Calu3 (cell line): ENCODE measurements around the gene ITGB7. TPM values are rescaled to one million over a fixed set of nuclear protein-coding genes. Genes with fewer than 3 reads are reported as not detected.

Source experiments
- BruUV-seq: library from RNA; stranded (reverse); fragments of 400-500 nt; replicated peaks from 2 replicates; lab custom pipeline; 2021; lab: Mats Ljungman, UMichigan
- CTCF ChIA-PET: fragments of 300-600 bp; sonication (Branson Sonifier 250); formaldehyde crosslinking; loops from one replicate; lab custom pipeline; 2022; ENCODE audit warnings: antibody characterized with exemption; lab: Charles Lee
- DNase-seq: peaks from one replicate; pipeline ENCODE4 v3.0.0; 2022
- H3K27ac Mint-ChIP-seq: one replicate; pipeline ENCODE4 v1.8.0; 2022; ENCODE audit warnings: mixed read lengths; ENCODE audit not compliant: unreplicated experiment
- H3K27me3 Mint-ChIP-seq: one replicate; pipeline ENCODE4 v1.8.0; 2022; ENCODE audit warnings: mixed read lengths; ENCODE audit not compliant: unreplicated experiment
- H3K36me3 Mint-ChIP-seq: one replicate; pipeline ENCODE4 v1.8.0; 2022; ENCODE audit warnings: mild to moderate bottlenecking, moderate library complexity, mixed read lengths; ENCODE audit not compliant: insufficient read depth, unreplicated experiment
- H3K4me1 Mint-ChIP-seq: one replicate; pipeline ENCODE4 v1.8.0; 2022; ENCODE audit warnings: mild to moderate bottlenecking, low read depth, mixed read lengths; ENCODE audit not compliant: unreplicated experiment
- H3K4me3 Mint-ChIP-seq: one replicate; pipeline ENCODE4 v1.8.0; 2022; ENCODE audit warnings: mild to moderate bottlenecking, low read depth, moderate library complexity, mixed read lengths; ENCODE audit not compliant: unreplicated experiment
- H3K9me3 Mint-ChIP-seq: one replicate; pipeline ENCODE4 v1.8.0; 2022; ENCODE audit warnings: low read depth, mixed read lengths; ENCODE audit not compliant: unreplicated experiment
- CTCF ChIP-seq: fragments of 200-600 bp; IDR thresholded peaks from one replicate; pipeline ENCODE4 v1.8.0; 2022; ENCODE audit warnings: antibody characterized with exemption; ENCODE audit not compliant: unreplicated experiment
- intact Hi-C: fragments of 100-400 bp; cut with micrococcal nuclease; formaldehyde crosslinking; loops from one replicate; pipeline ENCODE4 v1.10.0; 2022; ENCODE audit not compliant: unreplicated experiment
- total RNA-seq: library from RNA; stranded (reverse); gene quantifications from 2 replicates; pipeline ENCODE4 v1.2.3, GENCODE V29; 2022

The ITGB7 gene
- total RNA-seq, 1 experiment from 2014 or later: 4.3 TPM

GRCh38 chr12:53227836-53228235 lies 20.8 kb upstream of the ITGB7 start:
- no peak for DNase-seq
- Mint-ChIP-seq H3K27ac (no peak overlapping the region), H3K4me1 (peaks cover 69% of the 10 kb centered on the region), H3K36me3 (peaks cover 46% of the 10 kb centered on the region), H3K4me3 (no peak overlapping the region), H3K9me3 (no peaks in the 10 kb centered on the region), H3K27me3 (no peaks in the 10 kb centered on the region)
- intact Hi-C loops: no loop called here
- CTCF ChIA-PET: no interaction called here
- no peak for TF ChIP-seq CTCF
- BruUV-seq: no TSS peak

- peaks cover 71% of the 10 kb centered on the region for H3K4me1 Mint-ChIP-seq
- CTCF ChIA-PET: no interaction called here
- TF ChIP-seq CTCF: no peak
- H3K27me3 Mint-ChIP-seq: no peaks in the 10 kb centered on the region
- H3K4me3 Mint-ChIP-seq: no peak overlapping the region
- BruUV-seq: no TSS peak
- no peaks in the 10 kb centered on the region for H3K9me3 Mint-ChIP-seq
- H3K27ac Mint-ChIP-seq: no peak overlapping the region
- DNase-seq: no peak
- intact Hi-C loops: no loop called here
- peaks cover 41% of the 10 kb centered on the region for H3K36me3 Mint-ChIP-seq
Observed at GRCh38 chr12:53227341-53227740, 20.3 kb upstream of the ITGB7 start.

GRCh38 chr12:53226815-53227214 lies 19.8 kb upstream of the ITGB7 start:
- CTCF ChIA-PET: no interaction called here
- Mint-ChIP-seq H3K9me3 (no peaks in the 10 kb centered on the region), H3K36me3 (peaks cover 42% of the 10 kb centered on the region), H3K4me3 (no peak overlapping the region), H3K27me3 (no peaks in the 10 kb centered on the region), H3K27ac (no peak overlapping the region), H3K4me1 (peaks cover 76% of the 10 kb centered on the region)
- no peak for TF ChIP-seq CTCF
- DNase-seq: no peak
- intact Hi-C loops: no loop called here
- no TSS peak for BruUV-seq

GRCh38 chr12:53225635-53226424 lies 18.8 kb upstream of the ITGB7 start:
- Mint-ChIP-seq H3K27me3 (no peaks in the 10 kb centered on the region), H3K9me3 (no peaks in the 10 kb centered on the region), H3K4me1 (peaks cover 79% of the 10 kb centered on the region), H3K27ac (no peak overlapping the region), H3K36me3 (peaks cover 41% of the 10 kb centered on the region), H3K4me3 (peak overlapping the region; percentile 22)
- TF ChIP-seq CTCF: no peak
- no TSS peak for BruUV-seq
- intact Hi-C loops: no loop called here
- DNase-seq: no peak
- CTCF ChIA-PET: interaction anchor here (0.7 kb wide), 1 partner anchor 70 kb away, joined by 3 read pairs; the partner anchor contains the start of gene PFDN5
